PFSK-1 (cell line): Measurements from ENCODE around the gene CNPY2.

Experiments used
- FOXP2 ChIP-seq: optimal IDR thresholded peaks from 2 replicates; pipeline ENCODE3; 2011; ENCODE audit warnings: borderline replicate concordance, control low read depth, inconsistent platforms; ENCODE audit not compliant: insufficient read depth; ENCODE audit errors: extremely low read length, extremely low read depth
- POLR2AphosphoS5 ChIP-seq: IDR thresholded peaks from 2 replicates; pipeline ENCODE4 v1.6.1; 2012; ENCODE audit warnings: low read depth, mild to moderate bottlenecking, control low read depth, low read length, moderate library complexity
- SIN3A ChIP-seq: IDR thresholded peaks from 2 replicates; pipeline ENCODE4 v1.6.1; 2012; ENCODE audit warnings: mild to moderate bottlenecking, low read length, moderate library complexity, borderline replicate concordance; ENCODE audit not compliant: insufficient read depth
- TAF1 ChIP-seq: IDR thresholded peaks from 2 replicates; pipeline ENCODE4 v1.6.1; 2012; ENCODE audit warnings: low read length, control low read depth, borderline replicate concordance; ENCODE audit not compliant: insufficient read depth
- TF ChIP-seq, protein P1 (sequence below), 2 experiments: IDR thresholded peaks; 2 replicates each; pipeline versions ENCODE4 v1.6.1 to v1.8.0; 2011 to 2012; ENCODE audit warnings: low read depth in 2 of 2, low read length in 2 of 2, control low read depth in 1 of 2, inconsistent platforms in 1 of 2, mild to moderate bottlenecking in 1 of 2, moderate library complexity in 1 of 2; ENCODE audit not compliant: insufficient read depth in 1 of 2

The CNPY2 gene

DNA sequence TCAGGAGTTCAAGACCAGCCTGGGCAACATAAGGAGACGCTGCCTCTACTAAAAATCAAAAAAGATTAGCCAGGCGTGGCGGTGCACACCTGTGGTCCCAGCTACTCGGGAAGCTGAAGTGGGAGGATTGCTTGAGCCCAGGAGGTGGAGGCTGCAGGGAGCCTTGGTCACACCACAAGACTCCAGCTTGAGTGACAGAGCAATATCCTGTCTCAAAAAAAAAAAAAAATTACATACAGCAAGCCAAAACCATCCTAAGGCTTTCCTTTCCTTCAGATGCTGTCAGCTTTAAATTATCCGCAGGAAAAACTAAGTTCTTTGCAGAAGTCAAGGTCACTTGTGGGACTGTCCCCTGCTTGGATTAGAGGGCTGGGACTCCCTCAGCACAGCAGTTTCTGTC lies 17.0 kb downstream of the CNPY2 start:
- TF ChIP-seq POLR2AphosphoS5 (no peak), SIN3A (no peak), FOXP2 (no peak), TAF1 (no peak)
- TF ChIP-seq, protein P1, sequence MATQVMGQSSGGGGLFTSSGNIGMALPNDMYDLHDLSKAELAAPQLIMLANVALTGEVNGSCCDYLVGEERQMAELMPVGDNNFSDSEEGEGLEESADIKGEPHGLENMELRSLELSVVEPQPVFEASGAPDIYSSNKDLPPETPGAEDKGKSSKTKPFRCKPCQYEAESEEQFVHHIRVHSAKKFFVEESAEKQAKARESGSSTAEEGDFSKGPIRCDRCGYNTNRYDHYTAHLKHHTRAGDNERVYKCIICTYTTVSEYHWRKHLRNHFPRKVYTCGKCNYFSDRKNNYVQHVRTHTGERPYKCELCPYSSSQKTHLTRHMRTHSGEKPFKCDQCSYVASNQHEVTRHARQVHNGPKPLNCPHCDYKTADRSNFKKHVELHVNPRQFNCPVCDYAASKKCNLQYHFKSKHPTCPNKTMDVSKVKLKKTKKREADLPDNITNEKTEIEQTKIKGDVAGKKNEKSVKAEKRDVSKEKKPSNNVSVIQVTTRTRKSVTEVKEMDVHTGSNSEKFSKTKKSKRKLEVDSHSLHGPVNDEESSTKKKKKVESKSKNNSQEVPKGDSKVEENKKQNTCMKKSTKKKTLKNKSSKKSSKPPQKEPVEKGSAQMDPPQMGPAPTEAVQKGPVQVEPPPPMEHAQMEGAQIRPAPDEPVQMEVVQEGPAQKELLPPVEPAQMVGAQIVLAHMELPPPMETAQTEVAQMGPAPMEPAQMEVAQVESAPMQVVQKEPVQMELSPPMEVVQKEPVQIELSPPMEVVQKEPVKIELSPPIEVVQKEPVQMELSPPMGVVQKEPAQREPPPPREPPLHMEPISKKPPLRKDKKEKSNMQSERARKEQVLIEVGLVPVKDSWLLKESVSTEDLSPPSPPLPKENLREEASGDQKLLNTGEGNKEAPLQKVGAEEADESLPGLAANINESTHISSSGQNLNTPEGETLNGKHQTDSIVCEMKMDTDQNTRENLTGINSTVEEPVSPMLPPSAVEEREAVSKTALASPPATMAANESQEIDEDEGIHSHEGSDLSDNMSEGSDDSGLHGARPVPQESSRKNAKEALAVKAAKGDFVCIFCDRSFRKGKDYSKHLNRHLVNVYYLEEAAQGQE (IDR thresholded peaks at IDR 0.05; ENCODE audit: insufficient read depth in 1 of 2, low read depth in 2 of 2, low read length in 2 of 2) = no peak

DNA sequence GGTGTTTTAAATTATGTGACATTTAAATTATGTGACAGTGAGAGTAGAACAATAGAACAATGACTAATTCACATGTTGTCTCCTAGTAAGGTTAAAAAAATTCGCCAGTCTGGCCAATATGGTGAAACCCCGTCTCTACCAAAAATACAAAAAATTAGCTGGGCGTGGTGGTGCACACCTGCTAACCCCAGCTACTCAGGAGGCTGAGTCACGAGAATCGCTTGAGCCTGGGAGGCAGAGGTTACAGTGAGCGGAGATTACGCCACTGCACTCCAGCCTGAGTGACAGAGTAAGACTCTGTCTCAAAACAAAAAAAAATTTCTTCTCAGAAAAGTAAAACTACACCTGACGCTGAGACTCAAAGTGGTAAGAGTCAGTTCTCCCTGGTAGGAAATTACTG lies 18.4 kb downstream of the CNPY2 start:
- TF ChIP-seq TAF1 = no peak

DNA sequence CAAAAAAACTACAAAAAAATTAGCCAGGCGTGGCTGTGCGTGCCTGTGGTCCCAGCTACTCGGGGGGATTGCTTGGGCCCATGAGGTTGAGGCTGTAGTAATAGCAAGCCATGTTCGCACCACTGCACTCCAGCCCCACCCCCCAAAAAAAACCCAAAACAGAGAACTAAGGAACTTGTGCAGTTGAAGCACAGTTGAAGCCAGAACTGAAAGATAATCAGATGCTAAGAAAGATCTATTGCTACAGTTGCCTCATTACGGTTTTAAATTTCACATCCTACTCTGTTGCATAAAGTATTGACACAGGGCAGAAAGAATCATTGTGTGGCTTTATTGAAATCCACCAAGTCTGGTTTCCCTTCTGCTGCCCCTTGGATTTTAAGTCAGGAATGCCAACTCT lies 19.5 kb downstream of the CNPY2 start:
- TF ChIP-seq POLR2AphosphoS5 (no peak), TAF1 (no peak), FOXP2 (no peak), SIN3A (no peak)
- TF ChIP-seq, protein P1 (IDR thresholded peaks at IDR 0.05; ENCODE audit: insufficient read depth in 1 of 2, low read depth in 2 of 2, low read length in 2 of 2) = no peak

DNA sequence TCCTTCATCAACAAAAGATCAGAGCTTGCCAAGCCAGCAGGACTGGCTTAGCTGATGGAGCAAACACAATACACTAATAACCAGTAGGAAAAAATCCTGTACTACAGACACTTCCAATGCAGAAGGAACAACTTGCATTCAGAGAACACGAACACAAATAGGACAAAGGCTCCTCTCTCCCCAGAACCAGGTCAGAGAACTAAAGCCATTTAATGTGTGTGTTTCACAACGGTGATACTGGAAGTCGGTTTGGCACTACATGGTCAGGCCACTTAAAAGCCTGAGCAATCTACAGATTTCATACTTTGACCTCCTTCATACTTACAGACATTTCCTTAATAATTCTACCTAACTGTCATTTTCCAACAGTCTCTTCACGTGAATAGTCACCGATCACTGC lies 22.0 kb downstream of the CNPY2 start:
- TF ChIP-seq, protein P1 (IDR thresholded peaks at IDR 0.05; ENCODE audit: insufficient read depth in 1 of 2, low read depth in 2 of 2, low read length in 2 of 2) = no peak
- TF ChIP-seq POLR2AphosphoS5 (no peak), FOXP2 (no peak), TAF1 (no peak), SIN3A (no peak)

DNA sequence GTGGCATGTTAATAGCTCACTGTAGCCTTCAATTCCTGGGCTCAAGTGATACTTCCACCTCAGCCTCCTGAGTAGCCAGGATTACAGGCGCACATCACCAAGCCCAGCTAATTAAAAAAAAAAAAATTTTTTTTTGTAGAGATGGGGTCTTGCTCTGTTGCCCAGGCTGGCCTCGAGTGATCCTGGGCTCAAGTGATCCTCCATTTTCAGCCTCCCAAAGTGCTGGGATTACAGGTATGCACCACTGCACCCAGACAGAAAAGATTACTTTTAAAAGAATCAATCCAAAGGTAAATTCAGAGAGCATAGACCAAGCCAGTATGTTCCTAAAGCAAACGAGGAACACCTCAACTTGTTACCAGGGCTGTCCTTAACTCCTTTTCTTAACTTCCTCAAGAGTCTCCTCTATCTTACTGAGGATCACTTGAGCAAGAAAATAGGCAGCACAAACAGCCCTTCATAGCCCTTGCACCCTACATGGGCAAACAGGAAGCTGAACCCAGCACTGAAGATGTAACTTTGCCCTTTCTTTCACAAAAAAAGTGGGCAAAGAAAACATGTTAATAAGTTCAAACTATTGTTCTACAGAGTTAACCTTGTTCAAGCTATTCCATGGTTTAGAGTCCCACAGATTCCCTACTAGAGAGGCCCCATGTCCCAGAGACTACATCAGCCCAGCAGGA lies 26.9 kb downstream of the CNPY2 start:
- TF ChIP-seq, protein P1 (IDR thresholded peaks at IDR 0.05; ENCODE audit: insufficient read depth in 1 of 2, low read depth in 2 of 2, low read length in 2 of 2) = no peak
- no peak for TF ChIP-seq FOXP2
- TF ChIP-seq TAF1 = no peak
